ENCODE measurements around the gene MPHOSPH10. TPM values are rescaled to one million over a fixed set of nuclear protein-coding genes. Genes with fewer than 3 reads are reported as not detected.
"Not testable (repeated sequence)": the region's sequence is repeated elsewhere in the genome, so short reads cannot be mapped to it uniquely, and the experiment has no call there.

The MPHOSPH10 gene
- total RNA-seq, 2 experiments from 2014 or later = 41.7 to 47.0 TPM

GRCh38 chr2:71181316-71181715, 50.9 kb downstream of the MPHOSPH10 start:
- CTCF ChIA-PET = no interaction called here
- no peak for ATAC-seq

GRCh38 chr2:71183306-71184115, 53.1 kb downstream of the MPHOSPH10 start:
- H3K4me3 Mint-ChIP-seq; H3K27me3 Mint-ChIP-seq; H3K27ac Mint-ChIP-seq; CTCF ChIA-PET; H3K36me3 Mint-ChIP-seq (ENCODE audit: low read depth); ATAC-seq; H3K4me1 Mint-ChIP-seq (ENCODE audit: low read depth); POLR2A ChIA-PET; DNase-seq; intact Hi-C loops (cut with micrococcal nuclease); H3K9me3 Mint-ChIP-seq: not testable (repeated sequence)

More at GRCh38 chr2:71181316-71181715, 50.9 kb downstream of the MPHOSPH10 start:
- Mint-ChIP-seq H3K4me1 (ENCODE audit: low read depth) (peaks cover 3% of the 10 kb centered on the region), H3K27me3 (no peaks in the 10 kb centered on the region), H3K36me3 (ENCODE audit: low read depth) (no peaks in the 10 kb centered on the region), H3K9me3 (no peaks in the 10 kb centered on the region), H3K4me3 (no peak overlapping the region), H3K27ac (no peak overlapping the region)
- DNase-seq = no peak
- intact Hi-C loops (cut with micrococcal nuclease) = no loop called here
- TF ChIP-seq, protein P1, sequence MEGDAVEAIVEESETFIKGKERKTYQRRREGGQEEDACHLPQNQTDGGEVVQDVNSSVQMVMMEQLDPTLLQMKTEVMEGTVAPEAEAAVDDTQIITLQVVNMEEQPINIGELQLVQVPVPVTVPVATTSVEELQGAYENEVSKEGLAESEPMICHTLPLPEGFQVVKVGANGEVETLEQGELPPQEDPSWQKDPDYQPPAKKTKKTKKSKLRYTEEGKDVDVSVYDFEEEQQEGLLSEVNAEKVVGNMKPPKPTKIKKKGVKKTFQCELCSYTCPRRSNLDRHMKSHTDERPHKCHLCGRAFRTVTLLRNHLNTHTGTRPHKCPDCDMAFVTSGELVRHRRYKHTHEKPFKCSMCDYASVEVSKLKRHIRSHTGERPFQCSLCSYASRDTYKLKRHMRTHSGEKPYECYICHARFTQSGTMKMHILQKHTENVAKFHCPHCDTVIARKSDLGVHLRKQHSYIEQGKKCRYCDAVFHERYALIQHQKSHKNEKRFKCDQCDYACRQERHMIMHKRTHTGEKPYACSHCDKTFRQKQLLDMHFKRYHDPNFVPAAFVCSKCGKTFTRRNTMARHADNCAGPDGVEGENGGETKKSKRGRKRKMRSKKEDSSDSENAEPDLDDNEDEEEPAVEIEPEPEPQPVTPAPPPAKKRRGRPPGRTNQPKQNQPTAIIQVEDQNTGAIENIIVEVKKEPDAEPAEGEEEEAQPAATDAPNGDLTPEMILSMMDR (IDR thresholded peaks at IDR 0.05) = no peak
- POLR2A ChIA-PET = no interaction called here

GRCh38 chr2:71186973-71187372, 56.5 kb downstream of the MPHOSPH10 start:
- no peaks in the 10 kb centered on the region for H3K36me3 Mint-ChIP-seq (ENCODE audit: low read depth)
- H3K27me3 Mint-ChIP-seq = no peaks in the 10 kb centered on the region
- TF ChIP-seq, protein P1 (IDR thresholded peaks at IDR 0.05) = no peak
- H3K4me1 Mint-ChIP-seq (ENCODE audit: low read depth) = peaks cover 3% of the 10 kb centered on the region
- H3K4me3 Mint-ChIP-seq = no peak overlapping the region
- ChIA-PET CTCF (interaction anchor here (2.5 kb wide), 1 partner anchor 30 kb away, joined by 11 read pairs; no protein-coding TSS in a partner anchor), POLR2A (interaction anchor here (0.8 kb wide), 1 partner anchor 8 kb away, joined by 3 read pairs; no protein-coding TSS in a partner anchor)
- intact Hi-C loops (cut with micrococcal nuclease) = no loop called here
- no peak overlapping the region for H3K27ac Mint-ChIP-seq
- DNase-seq (no peak), ATAC-seq (no peak)
- H3K9me3 Mint-ChIP-seq = no peaks in the 10 kb centered on the region

GRCh38 chr2:71187589-71187988, 57.2 kb downstream of the MPHOSPH10 start:
- Mint-ChIP-seq H3K27me3 (no peaks in the 10 kb centered on the region), H3K4me1 (ENCODE audit: low read depth) (peaks cover 3% of the 10 kb centered on the region), H3K27ac (no peak overlapping the region), H3K36me3 (ENCODE audit: low read depth) (no peaks in the 10 kb centered on the region), H3K4me3 (no peak overlapping the region), H3K9me3 (no peaks in the 10 kb centered on the region)
- intact Hi-C loops (cut with micrococcal nuclease) = no loop called here
- POLR2A ChIA-PET = interaction anchor here (0.8 kb wide), 1 partner anchor 8 kb away, joined by 3 read pairs; no protein-coding TSS in a partner anchor
- TF ChIP-seq, protein P1 (IDR thresholded peaks at IDR 0.05) = no peak
- DNase-seq (no peak), ATAC-seq (no peak)
- CTCF ChIA-PET = interaction anchor here (1.1 to 2.5 kb wide), 2 partner anchors 30 to 112 kb away, joined by 3 to 11 read pairs; no protein-coding TSS in a partner anchor

DNA sequence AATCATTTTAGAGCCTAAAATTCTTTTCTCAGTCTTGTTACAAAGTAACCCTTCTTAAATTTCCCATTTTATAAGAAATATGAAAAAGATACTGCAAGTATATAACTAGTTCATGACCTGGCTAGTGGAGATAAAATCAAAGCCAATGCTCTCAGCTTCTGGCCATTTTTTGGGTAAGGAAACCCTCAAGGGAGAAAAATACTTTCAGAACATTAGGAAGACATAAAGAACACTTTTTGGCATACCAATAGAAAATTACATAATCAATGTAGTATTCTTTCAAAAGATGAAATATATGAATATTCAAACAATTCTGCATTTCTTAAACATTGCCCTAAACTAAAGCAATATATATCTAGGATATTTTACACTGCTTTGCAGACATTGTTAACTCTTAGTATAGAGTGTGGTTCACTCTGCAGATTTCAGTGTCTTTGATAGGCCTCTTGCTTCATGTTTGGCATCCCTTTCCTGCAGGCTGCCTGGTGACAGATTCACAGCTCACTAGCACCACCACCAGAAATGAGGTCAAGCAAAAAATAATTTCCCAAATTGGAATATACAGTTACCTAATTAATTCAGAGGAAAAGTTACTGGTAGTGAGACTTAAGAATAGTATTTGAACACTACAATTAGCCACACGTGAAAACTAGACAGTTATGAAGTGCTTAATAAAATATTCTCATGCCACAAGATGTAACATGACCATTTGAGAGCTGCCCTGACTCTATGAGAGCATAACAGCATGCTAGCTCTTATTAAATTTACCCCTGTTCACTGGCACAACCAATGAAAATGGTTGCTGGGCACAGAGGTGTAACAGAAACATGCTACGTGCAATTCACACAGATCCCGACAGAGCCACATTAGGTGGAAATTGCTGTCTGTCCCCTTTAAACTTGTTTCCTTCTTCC, 60.5 kb downstream of the MPHOSPH10 start:
- H3K27me3 Mint-ChIP-seq = no peaks in the 10 kb centered on the region
- H3K9me3 Mint-ChIP-seq = peaks cover 3% of the 10 kb centered on the region
- ChIA-PET POLR2A (no interaction called here), CTCF (interaction anchor here (0.6 kb wide), 1 partner anchor 16 kb away, joined by 3 read pairs; no protein-coding TSS in a partner anchor)
- intact Hi-C loops (cut with micrococcal nuclease) = no loop called here
- no peak overlapping the region for H3K4me3 Mint-ChIP-seq
- H3K36me3 Mint-ChIP-seq (ENCODE audit: low read depth) = peaks cover 3% of the 10 kb centered on the region
- no peak overlapping the region for H3K27ac Mint-ChIP-seq
- TF ChIP-seq, protein P1 (IDR thresholded peaks at IDR 0.05) = no peak
- no peaks in the 10 kb centered on the region for H3K4me1 Mint-ChIP-seq (ENCODE audit: low read depth)
- no peak for ATAC-seq
- no peak for DNase-seq
